NCI-H524 treated with DMSO at 0.1 percent for 48 hours (cell line): ENCODE results near the gene TATDN3.
"Not testable (repeated sequence)": the region's sequence is repeated elsewhere in the genome, so short reads cannot be mapped to it uniquely, and the experiment has no call there.

Experiments
- DNase-seq: peaks from one replicate; lab custom pipeline; 2025; lab: John Stamatoyannopoulos, UW

Gene TATDN3

GRCh38 chr1:212775241-212775640 lies 16.5 kb upstream of the TATDN3 start:
- no peak for DNase-seq

DNA sequence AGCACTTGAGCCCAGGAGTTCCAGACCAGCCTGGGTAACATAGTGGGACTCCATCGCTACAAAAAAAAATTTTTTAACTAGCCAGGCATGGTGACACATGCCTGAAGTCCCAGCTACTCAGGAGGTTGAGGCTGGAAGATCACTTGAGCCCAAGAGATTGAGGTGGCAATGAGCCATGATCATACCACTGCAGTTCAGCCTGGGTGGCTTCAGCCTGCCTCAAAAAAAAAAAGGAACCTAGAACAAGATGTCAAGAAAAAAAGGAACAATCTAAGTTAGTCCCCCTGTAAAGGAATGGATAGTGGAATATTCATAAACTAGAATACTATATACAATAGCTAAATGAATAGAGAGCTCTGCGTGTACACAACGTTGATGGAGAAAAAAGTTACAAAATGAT lies 14.5 kb upstream of the TATDN3 start:
- DNase-seq, result no peak

DNA sequence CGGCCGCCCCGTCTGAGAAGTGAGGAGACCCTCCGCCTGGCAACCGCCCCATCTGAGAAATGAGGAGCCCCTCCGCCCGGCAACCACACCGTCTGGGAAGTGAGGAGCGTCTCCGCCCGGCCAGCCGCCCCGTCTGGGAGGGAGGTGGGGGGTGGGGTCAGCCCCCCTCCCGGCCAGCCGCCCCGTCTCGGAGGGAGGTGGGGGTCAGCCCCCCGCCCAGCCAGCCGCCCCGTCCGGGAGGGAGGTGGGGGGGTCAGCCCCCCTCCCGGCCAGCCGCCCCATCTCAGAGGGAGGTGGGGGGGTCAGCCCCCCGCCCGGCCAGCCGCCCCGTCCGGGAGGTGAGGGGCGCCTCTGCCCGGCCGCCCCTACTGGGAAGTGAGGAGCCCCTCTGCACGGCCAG lies 12.6 kb upstream of the TATDN3 start:
- not testable (repeated sequence) for DNase-seq

GRCh38 chr1:212780759-212781158 lies 10.9 kb upstream of the TATDN3 start:
- DNase-seq, result no peak

DNA sequence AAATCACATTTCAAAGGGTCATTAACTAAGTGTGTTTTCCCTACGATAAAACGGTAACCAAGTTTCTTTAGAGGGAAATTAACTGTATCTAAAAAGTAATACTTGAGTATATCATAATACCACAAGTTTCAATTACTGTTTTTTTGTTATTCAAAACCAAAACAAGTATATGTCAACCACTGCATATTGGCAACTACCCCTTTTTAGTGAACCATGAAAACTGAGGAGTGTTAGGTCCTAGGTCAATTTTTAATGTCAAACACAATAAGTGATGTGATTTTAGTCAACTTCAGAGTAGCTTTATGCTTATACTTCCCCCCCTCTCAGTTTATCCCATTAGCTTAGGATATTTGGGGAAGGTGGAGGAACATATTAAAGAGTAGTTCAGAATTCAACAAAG lies 10.5 kb upstream of the TATDN3 start:
- no peak for DNase-seq

GRCh38 chr1:212782422-212783154 lies 9.1 kb upstream of the TATDN3 start:
- DNase-seq, result no peak

GRCh38 chr1:212783976-212784375 lies 7.7 kb upstream of the TATDN3 start:
- DNase-seq, result no peak

- DNase-seq, result no peak
Observed at GRCh38 chr1:212785871-212786270, 5.8 kb upstream of the TATDN3 start.

DNA sequence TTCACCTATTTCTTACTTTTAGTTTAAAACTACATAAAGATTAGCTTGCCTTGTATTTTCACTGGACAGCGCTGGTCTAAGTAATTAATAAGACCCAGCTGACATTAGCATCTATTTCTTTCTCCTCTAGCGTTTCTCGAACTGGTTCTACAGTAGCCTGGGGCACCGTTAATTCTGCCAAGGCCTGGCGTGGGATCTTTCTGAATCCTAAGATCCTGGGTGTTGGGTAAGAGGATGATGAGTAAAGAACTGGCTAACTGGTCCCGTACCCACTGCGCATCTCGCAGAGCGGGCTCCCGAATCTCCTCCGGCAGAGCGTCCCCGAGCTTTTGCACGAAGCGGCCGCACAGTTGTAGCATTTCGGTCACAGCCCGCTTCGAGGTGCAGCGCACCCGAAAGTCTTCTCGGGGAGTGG lies 426 bp upstream of the TATDN3 start:
- DNase-seq, result no peak

DNA sequence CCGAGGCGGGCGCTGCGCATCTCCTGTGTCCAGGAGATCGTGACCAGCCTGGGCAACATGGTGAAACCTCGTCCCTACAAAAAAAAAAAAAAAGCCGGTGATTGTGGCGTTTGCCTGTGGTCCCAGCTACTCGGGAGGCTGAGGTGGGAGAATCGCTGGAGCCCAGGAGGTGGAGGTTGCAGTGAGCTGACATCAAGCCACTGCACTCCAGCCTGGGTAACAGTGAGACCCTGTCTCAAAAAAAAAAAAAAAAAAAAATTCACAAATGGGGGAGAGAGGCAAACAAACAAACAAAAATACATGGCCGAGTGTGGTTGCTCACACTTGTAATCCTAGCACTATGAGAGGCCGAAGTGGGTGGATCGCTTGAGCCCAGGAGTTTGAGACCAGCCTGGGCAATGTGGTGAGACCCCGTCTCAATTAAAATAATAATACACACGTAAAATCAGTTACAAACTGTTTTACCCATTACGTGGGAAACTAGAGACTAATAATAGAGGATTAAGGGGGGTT lies 758 bp downstream of the TATDN3 start:
- DNase-seq, result no peak

- no peak for DNase-seq
Observed at GRCh38 chr1:212794561-212795014, 2.9 kb downstream of the TATDN3 start.

GRCh38 chr1:212797681-212798080 lies 6.0 kb downstream of the TATDN3 start:
- DNase-seq, result no peak

DNA sequence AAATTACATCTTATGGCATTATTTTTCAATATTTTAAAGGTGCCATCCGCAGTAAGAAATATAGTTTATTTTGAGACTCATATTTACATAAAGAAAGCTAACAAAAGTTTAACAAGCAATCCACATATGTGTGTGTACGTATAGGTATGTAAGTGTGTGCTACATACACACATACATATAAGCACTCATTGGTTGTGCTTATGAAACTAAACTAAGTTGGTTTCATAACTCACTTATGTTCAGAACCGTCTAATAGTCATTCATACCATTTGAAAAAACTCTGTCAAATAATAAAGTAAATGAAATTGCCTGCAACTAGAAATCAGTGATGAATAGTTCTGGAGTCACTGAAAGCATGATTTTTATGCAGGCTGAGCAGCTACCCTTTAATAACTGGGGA lies 14.1 kb downstream of the TATDN3 start:
- no peak for DNase-seq

DNA sequence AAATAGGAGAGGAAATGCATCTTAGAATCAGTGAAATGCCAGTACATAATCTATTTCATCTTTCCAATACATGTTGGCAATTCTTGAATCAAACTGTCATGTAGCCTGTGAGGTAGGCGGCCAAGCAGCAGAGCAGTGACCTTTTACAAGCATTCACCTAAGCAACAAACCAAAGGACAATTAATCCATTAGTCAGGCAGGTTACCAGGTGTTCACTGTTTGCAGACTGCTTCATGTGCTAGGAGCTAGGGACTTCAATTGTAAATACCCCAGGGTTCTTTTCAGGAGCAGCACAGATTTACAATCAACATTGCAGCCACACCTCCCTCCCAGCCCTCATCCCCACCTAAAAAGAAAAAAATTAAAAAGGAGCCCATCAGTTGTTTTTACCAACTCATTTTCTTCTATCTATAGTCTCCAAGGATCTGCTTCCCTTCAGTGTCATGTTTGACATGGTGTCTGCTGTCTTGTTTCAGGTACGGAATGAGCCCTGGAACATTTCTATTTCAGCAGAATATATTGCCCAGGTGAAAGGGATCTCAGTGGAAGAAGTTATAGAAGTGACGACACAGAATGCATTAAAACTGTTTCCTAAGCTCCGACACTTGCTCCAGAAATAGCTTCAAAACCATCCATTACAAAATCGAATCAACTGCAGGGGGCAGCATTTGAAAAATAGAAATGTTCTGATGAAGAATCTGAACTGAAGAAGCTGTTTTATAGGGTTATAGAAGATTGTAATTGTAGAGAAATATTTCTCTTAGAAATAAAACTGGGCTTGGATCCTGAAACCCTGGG lies 23.0 kb downstream of the TATDN3 start:
- DNase-seq, result no peak

- DNase-seq, result no peak
Observed at GRCh38 chr1:212816567-212817278, 25.0 kb downstream of the TATDN3 start.

DNA sequence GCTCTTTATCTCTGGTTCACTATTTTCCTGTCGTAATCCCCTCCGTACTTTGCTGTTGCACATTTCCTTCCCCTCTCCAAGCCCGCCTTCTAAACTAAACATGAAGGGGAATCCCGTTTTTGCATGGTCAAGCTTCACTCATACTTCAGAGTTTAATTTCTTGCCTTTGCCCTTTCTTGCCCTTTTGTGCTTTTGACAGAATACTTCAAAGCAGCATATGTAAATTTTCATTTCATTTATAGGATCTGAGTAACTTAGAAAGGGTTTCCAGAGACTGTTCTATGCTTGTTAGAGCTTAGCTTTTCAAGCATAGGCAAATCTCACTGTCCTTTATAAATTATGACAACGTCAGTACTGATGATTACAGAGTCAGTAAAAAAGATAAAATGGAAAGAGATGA lies 28.0 kb downstream of the TATDN3 start:
- no peak for DNase-seq

GRCh38 chr1:212820969-212821368 lies 29.3 kb downstream of the TATDN3 start:
- no peak for DNase-seq

GRCh38 chr1:212822956-212823355 lies 31.3 kb downstream of the TATDN3 start:
- no peak for DNase-seq

DNA sequence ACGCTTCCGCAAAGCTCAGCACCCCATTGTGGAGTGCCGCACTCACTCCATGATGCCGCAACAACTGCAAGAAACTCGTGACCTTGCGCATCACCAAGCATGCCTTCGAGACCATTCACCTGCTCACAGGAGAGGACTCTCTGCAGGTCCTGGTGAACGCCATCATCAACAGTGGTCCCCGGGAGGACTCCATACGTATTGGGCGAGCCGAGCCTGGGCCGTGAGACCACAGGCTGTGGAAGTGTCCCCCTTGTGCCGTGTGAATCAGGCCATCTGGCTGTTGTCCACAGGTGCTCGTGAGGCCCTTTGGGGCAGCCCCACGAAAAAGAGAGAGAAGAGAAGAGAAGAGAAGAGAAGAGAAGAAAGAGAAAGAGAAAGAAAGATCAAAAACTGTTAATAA lies 32.5 kb downstream of the TATDN3 start:
- DNase-seq, result no peak

- no peak for DNase-seq
Observed at GRCh38 chr1:212825798-212826452, 34.2 kb downstream of the TATDN3 start.

GRCh38 chr1:212827171-212827776 lies 35.6 kb downstream of the TATDN3 start:
- no peak for DNase-seq
